ENCODE data around the gene RNU6-9. TPM values are rescaled to one million over a fixed set of nuclear protein-coding genes. Genes with fewer than 3 reads are reported as not detected.
A peak's percentile ranks its signal among the peaks of the same experiment; 100 is the strongest.

The RNU6-9 gene
- total RNA-seq, 1 donor from 2014 or later, result not detected

DNA sequence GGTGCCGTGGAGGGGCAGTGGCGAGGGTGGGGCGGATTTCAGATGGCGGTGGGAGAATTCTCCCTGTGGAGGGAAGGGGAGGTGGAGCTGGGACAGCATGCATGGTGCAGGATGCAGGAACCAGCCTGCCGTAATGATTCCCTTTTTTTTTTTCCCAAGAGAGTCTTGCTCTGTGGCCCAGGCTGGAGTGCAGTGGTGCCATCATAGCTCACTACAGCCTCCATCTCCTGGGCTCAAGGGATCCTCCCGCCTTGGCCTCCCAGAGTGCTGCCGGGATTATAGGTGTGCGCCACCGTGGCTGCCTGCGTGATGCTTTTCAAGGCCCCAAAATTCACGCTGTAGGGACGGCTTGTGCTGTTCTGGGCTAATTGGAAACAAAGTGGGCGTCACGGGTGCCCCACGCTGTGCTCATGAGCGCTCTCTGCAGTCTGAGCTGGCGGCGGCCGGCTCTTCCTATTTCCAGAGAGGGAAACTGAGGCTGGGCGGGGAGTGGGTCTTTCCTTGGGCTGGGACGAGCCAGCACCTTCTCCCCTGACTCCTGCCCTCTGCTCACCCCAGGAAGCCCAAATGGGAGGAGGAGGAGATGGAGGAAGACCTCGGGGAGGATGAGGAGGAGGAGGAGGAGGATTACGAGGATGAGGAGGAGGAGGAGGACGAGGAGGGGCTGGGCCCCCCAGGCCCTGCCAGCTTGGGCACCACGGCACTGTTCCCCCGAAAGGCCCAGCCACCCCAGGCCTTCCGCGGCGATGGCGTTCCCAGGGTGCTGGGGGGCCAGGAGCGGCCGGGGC lies 38.8 kb downstream of the RNU6-9 start:
- TF ChIP-seq, protein P1, sequence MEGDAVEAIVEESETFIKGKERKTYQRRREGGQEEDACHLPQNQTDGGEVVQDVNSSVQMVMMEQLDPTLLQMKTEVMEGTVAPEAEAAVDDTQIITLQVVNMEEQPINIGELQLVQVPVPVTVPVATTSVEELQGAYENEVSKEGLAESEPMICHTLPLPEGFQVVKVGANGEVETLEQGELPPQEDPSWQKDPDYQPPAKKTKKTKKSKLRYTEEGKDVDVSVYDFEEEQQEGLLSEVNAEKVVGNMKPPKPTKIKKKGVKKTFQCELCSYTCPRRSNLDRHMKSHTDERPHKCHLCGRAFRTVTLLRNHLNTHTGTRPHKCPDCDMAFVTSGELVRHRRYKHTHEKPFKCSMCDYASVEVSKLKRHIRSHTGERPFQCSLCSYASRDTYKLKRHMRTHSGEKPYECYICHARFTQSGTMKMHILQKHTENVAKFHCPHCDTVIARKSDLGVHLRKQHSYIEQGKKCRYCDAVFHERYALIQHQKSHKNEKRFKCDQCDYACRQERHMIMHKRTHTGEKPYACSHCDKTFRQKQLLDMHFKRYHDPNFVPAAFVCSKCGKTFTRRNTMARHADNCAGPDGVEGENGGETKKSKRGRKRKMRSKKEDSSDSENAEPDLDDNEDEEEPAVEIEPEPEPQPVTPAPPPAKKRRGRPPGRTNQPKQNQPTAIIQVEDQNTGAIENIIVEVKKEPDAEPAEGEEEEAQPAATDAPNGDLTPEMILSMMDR (conservative IDR thresholded peaks at IDR 0.05), result no peak

DNA sequence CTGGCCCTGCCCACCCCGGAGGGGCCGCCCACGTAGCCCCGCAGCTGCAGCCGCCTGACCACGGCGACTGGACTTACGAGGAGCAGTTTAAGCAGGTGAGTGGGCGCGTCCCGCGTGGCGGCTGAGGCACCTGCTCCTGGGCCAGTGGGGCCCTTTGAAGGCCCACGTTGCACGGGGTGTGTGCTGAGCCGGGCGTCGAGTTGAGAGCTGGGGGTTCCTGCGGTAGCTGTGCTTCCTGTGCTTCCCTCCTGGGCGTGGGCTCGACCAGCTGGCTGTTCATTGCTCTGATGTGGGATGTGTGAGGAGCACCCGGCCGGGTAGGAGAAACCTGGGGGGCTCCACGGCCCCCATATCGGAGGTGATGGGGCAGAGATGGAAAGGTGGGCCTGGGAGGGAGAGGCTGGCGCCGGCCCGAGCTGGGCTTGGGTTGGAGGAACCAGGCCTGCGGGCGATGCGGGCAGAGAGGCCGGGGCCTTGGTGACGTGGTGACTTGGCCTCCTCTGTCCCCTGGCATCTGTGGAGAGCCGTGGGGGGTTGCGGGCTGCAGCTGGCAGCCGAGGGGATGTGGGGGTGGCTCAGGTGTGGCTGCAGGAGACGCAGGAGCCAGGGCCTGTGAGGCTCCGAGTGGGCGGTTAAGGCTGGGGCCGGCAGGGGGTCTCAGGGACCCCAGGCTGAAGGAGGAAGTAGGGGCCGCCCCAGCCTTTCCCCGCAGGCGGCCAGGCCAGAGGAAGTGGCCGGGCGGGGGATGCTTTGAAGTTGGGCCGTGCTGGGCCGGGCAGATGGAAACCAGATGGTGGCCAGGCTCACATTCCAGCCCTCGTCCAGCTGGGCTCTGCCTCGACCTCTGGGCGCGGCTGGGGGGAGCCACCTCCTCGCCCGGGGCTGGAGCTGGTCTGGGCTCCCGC lies 39.6 kb downstream of the RNU6-9 start:
- Mint-ChIP-seq H3K4me3 (peak overlapping the region; percentile 72), H3K27me3 (no peaks in the 10 kb centered on the region), H3K27ac (peak overlapping the region; percentile 72), H3K4me1 (ENCODE audit: unreplicated experiment) (peaks cover 9% of the 10 kb centered on the region), H3K36me3 (peaks cover 4% of the 10 kb centered on the region), H3K9me3 (no peaks in the 10 kb centered on the region)
- peak; percentile 70 for DNase-seq (ENCODE audit: extremely low spot score, unreplicated experiment)
- TF ChIP-seq, protein P1 (conservative IDR thresholded peaks at IDR 0.05), result no peak

More for the DNA sequence above, 38.8 kb downstream of the RNU6-9 start:
- no peaks in the 10 kb centered on the region for H3K27me3 Mint-ChIP-seq
- no peaks in the 10 kb centered on the region for H3K9me3 Mint-ChIP-seq
- H3K4me1 Mint-ChIP-seq (ENCODE audit: unreplicated experiment), result peaks cover 9% of the 10 kb centered on the region
- DNase-seq (ENCODE audit: extremely low spot score, unreplicated experiment), result no peak
- H3K27ac Mint-ChIP-seq, result no peak overlapping the region
- no peak overlapping the region for H3K4me3 Mint-ChIP-seq
- no peaks in the 10 kb centered on the region for H3K36me3 Mint-ChIP-seq

- Mint-ChIP-seq H3K27ac (no peak overlapping the region), H3K9me3 (no peaks in the 10 kb centered on the region), H3K4me3 (peak overlapping the region; percentile 39), H3K27me3 (no peaks in the 10 kb centered on the region), H3K36me3 (peaks cover 8% of the 10 kb centered on the region), H3K4me1 (ENCODE audit: unreplicated experiment) (peaks cover 13% of the 10 kb centered on the region)
- TF ChIP-seq, protein P1 (conservative IDR thresholded peaks at IDR 0.05), result no peak
- DNase-seq (ENCODE audit: extremely low spot score, unreplicated experiment), result no peak
These were observed 40.2 kb downstream of the RNU6-9 start for GRCh38 chr19:933553-933882.

GRCh38 chr19:934197-934840 lies 41.0 kb downstream of the RNU6-9 start:
- Mint-ChIP-seq H3K27ac (no peak overlapping the region), H3K4me3 (no peak overlapping the region), H3K9me3 (no peaks in the 10 kb centered on the region), H3K27me3 (no peaks in the 10 kb centered on the region), H3K36me3 (peaks cover 9% of the 10 kb centered on the region), H3K4me1 (ENCODE audit: unreplicated experiment) (peaks cover 14% of the 10 kb centered on the region)
- TF ChIP-seq, protein P1 (conservative IDR thresholded peaks at IDR 0.05), result no peak
- no peak for DNase-seq (ENCODE audit: extremely low spot score, unreplicated experiment)

- peak overlapping the region; percentile 39 for H3K27ac Mint-ChIP-seq
- DNase-seq (ENCODE audit: extremely low spot score, unreplicated experiment), result no peak
These were observed 41.7 kb downstream of the RNU6-9 start for GRCh38 chr19:934865-935479.

More at GRCh38 chr19:934865-935479, 41.7 kb downstream of the RNU6-9 start:
- Mint-ChIP-seq H3K4me3 (no peak overlapping the region), H3K4me1 (ENCODE audit: unreplicated experiment) (peaks cover 21% of the 10 kb centered on the region), H3K9me3 (no peaks in the 10 kb centered on the region), H3K36me3 (peaks cover 15% of the 10 kb centered on the region), H3K27me3 (no peaks in the 10 kb centered on the region)
- TF ChIP-seq, protein P1 (conservative IDR thresholded peaks at IDR 0.05), result no peak

Data from type B pancreatic cell (in vitro differentiated cells).